Vagina (tissue), 2 donors: ENCODE data around the gene SLC35F5.

Experiments used
- CTCF ChIP-seq, 3 experiments: fragments of 450-650 bp in 2 of 3; fragments of 200-600 bp in 1 of 3; sonication (generic) in 1 of 3; IDR thresholded peaks; one replicate each; pipeline ENCODE4 v1.5.1; 2017 to 2019; ENCODE audit warnings: antibody characterized with exemption in 3 of 3, mild to moderate bottlenecking in 2 of 3, moderate library complexity in 2 of 3
- POLR2A ChIP-seq, 2 donors: fragments of 450-650 bp; IDR thresholded peaks; one replicate each; pipeline ENCODE4 v1.6.1; 2017; ENCODE audit warnings: antibody characterized with exemption in 2 of 2, mild to moderate bottlenecking in 2 of 2, moderate library complexity in 2 of 2
- POLR2AphosphoS5 ChIP-seq, 2 donors: sonication (generic); formaldehyde crosslinking; IDR thresholded peaks; one replicate each; pipeline ENCODE4 v1.9.0; 2017; ENCODE audit warnings: antibody characterized with exemption in 2 of 2, mild to moderate bottlenecking in 2 of 2, low read depth in 1 of 2; ENCODE audit not compliant: insufficient read depth in 1 of 2

GRCh38 chr2:113777371-113777770 is 20.9 kb upstream of the SLC35F5 start:
- TF ChIP-seq POLR2A (IDR thresholded peaks at IDR 0.05) (no peak), CTCF (IDR thresholded peaks at IDR 0.05) (no peak), POLR2AphosphoS5 (IDR thresholded peaks at IDR 0.05; ENCODE audit: insufficient read depth in 1 of 2, low read depth in 1 of 2) (no peak)
